ENCODE results near the gene TEAD1.

- TF ChIP-seq CTCF (IDR thresholded peaks at IDR 0.05) (no peak), POLR2A (IDR thresholded peaks at IDR 0.05) (no peak)
Measured at GRCh38 chr11:12785901-12786300, 111.7 kb downstream of the TEAD1 start.
